SJCRH30 (cell line): Measurements from ENCODE around the gene KLK1. TPM values are rescaled to one million over a fixed set of nuclear protein-coding genes. Genes with fewer than 3 reads are reported as not detected.
A peak's percentile ranks its signal among the peaks of the same experiment; 100 is the strongest.
"Not testable (repeated sequence)": the region's sequence is repeated elsewhere in the genome, so short reads cannot be mapped to it uniquely, and the experiment has no call there.

Source experiments
- DNase-seq, 2 experiments: peaks; one replicate each; pipeline ENCODE4 v3.0.0-alpha.2; 2015 to 2020
- H3K27ac ChIP-seq: fragments of 250-450 bp; sonication (Bioruptor Pico); 2 replicates; pipeline ENCODE4 v1.5.1; 2020; ENCODE audit warnings: mild to moderate bottlenecking, moderate library complexity
- H3K27me3 ChIP-seq: fragments of 250-450 bp; sonication (Bioruptor Pico); 2 replicates; pipeline ENCODE4 v1.5.1; 2020; ENCODE audit warnings: mild to moderate bottlenecking, moderate library complexity
- H3K36me3 ChIP-seq: fragments of 250-450 bp; sonication (Bioruptor Pico); 2 replicates; pipeline ENCODE4 v1.5.1; 2020; ENCODE audit warnings: mild to moderate bottlenecking, moderate library complexity
- H3K4me1 ChIP-seq: fragments of 250-450 bp; sonication (Bioruptor Pico); 2 replicates; pipeline ENCODE4 v1.5.1; 2020; ENCODE audit warnings: mild to moderate bottlenecking, moderate library complexity
- H3K4me3 ChIP-seq: fragments of 250-450 bp; sonication (Bioruptor Pico); 2 replicates; pipeline ENCODE4 v1.5.1; 2020; ENCODE audit warnings: mild to moderate bottlenecking, moderate library complexity
- H3K9me3 ChIP-seq: fragments of 250-450 bp; sonication (Bioruptor Pico); replicated peaks from 2 replicates; pipeline ENCODE4 v1.5.1; 2020; ENCODE audit warnings: mild to moderate bottlenecking, moderate library complexity
- total RNA-seq: library from RNA; depleted of rRNA; stranded (reverse); fragments of >200 nt; shearing (Covaris generic); gene quantifications from 2 replicates; pipeline ENCODE4 v1.2.3, GENCODE V29; 2014

Gene KLK1
- total RNA-seq, 1 experiment from 2014 or later, result 0.18 TPM

GRCh38 chr19:50795664-50796073 is 27.9 kb downstream of the KLK1 start:
- no peaks in the 10 kb centered on the region for H3K27me3 ChIP-seq
- no peak overlapping the region for H3K4me3 ChIP-seq
- H3K27ac ChIP-seq, result no peak overlapping the region
- H3K4me1 ChIP-seq, result no peaks in the 10 kb centered on the region
- H3K36me3 ChIP-seq, result peaks cover 43% of the 10 kb centered on the region
- H3K9me3 ChIP-seq, result no peaks in the 10 kb centered on the region
- DNase-seq, result no peak

- DNase-seq, result peak; percentile 44 to 49
- Histone ChIP-seq H3K4me3 (no peak overlapping the region), H3K36me3 (peaks cover 40% of the 10 kb centered on the region), H3K27me3 (no peaks in the 10 kb centered on the region), H3K4me1 (no peaks in the 10 kb centered on the region), H3K27ac (no peak overlapping the region), H3K9me3 (no peaks in the 10 kb centered on the region)
These were observed 28.5 kb downstream of the KLK1 start for GRCh38 chr19:50794876-50795663.

- Histone ChIP-seq H3K27ac (no peak overlapping the region), H3K27me3 (no peaks in the 10 kb centered on the region), H3K4me1 (no peaks in the 10 kb centered on the region), H3K9me3 (no peaks in the 10 kb centered on the region), H3K4me3 (no peak overlapping the region), H3K36me3 (peaks cover 32% of the 10 kb centered on the region)
- peak in 1 of 2 experiments; percentile 49 for DNase-seq
These were observed 29.3 kb downstream of the KLK1 start for GRCh38 chr19:50794074-50794875.

GRCh38 chr19:50793558-50794065 is 30.0 kb downstream of the KLK1 start:
- no peak for DNase-seq
- H3K4me3 ChIP-seq, result no peak overlapping the region
- no peaks in the 10 kb centered on the region for H3K9me3 ChIP-seq
- no peaks in the 10 kb centered on the region for H3K27me3 ChIP-seq
- H3K27ac ChIP-seq, result no peak overlapping the region
- H3K36me3 ChIP-seq, result peaks cover 26% of the 10 kb centered on the region
- no peaks in the 10 kb centered on the region for H3K4me1 ChIP-seq

GRCh38 chr19:50792272-50793250 is 31.0 kb downstream of the KLK1 start:
- H3K4me3 ChIP-seq, result no peak overlapping the region
- H3K36me3 ChIP-seq, result peaks cover 15% of the 10 kb centered on the region
- H3K27ac ChIP-seq, result no peak overlapping the region
- no peaks in the 10 kb centered on the region for H3K4me1 ChIP-seq
- no peak for DNase-seq
- no peaks in the 10 kb centered on the region for H3K9me3 ChIP-seq
- no peaks in the 10 kb centered on the region for H3K27me3 ChIP-seq

GRCh38 chr19:50791594-50792271 is 31.9 kb downstream of the KLK1 start:
- DNase-seq, result peak in 1 of 2 experiments; percentile 40
- no peaks in the 10 kb centered on the region for H3K9me3 ChIP-seq
- no peaks in the 10 kb centered on the region for H3K27me3 ChIP-seq
- peaks cover 7% of the 10 kb centered on the region for H3K36me3 ChIP-seq
- no peak overlapping the region for H3K27ac ChIP-seq
- no peaks in the 10 kb centered on the region for H3K4me1 ChIP-seq
- H3K4me3 ChIP-seq, result no peak overlapping the region

- Histone ChIP-seq H3K9me3 (no peaks in the 10 kb centered on the region), H3K4me3 (no peak overlapping the region), H3K4me1 (no peaks in the 10 kb centered on the region), H3K36me3 (no peaks in the 10 kb centered on the region), H3K27ac (no peak overlapping the region), H3K27me3 (no peaks in the 10 kb centered on the region)
- DNase-seq, result no peak
These were observed 32.6 kb downstream of the KLK1 start for GRCh38 chr19:50790922-50791467.

- H3K9me3 ChIP-seq, result no peaks in the 10 kb centered on the region
- H3K4me3 ChIP-seq, result no peak within 1 kb of the TSS
- DNase-seq, result no peak
- H3K36me3 ChIP-seq, result no peaks in the 10 kb centered on the region
- no peaks in the 10 kb centered on the region for H3K27me3 ChIP-seq
- no peaks in the 10 kb centered on the region for H3K4me1 ChIP-seq
- H3K27ac ChIP-seq, result no peak within 1 kb of the TSS
These were observed 33.2 kb downstream of the KLK1 start, which contains the start of gene ACP4 for GRCh38 chr19:50790396-50790795. ACP4 (plus strand) TSS chr19:50790415; CDS start chr19:50790415, 0 bp downstream.

GRCh38 chr19:50785329-50785728 is 38.3 kb downstream of the KLK1 start:
- H3K9me3 ChIP-seq, result no peaks in the 10 kb centered on the region
- DNase-seq, result no peak
- H3K27ac ChIP-seq, result no peak overlapping the region
- no peak overlapping the region for H3K4me3 ChIP-seq
- H3K36me3 ChIP-seq, result no peaks in the 10 kb centered on the region
- H3K27me3 ChIP-seq, result no peaks in the 10 kb centered on the region
- peaks cover 3% of the 10 kb centered on the region for H3K4me1 ChIP-seq

GRCh38 chr19:50784710-50785109 is 38.9 kb downstream of the KLK1 start:
- Histone ChIP-seq H3K4me1 (peaks cover 3% of the 10 kb centered on the region), H3K27me3 (0 out of 2 replicates have a peak, but pooled peaks cover 4% of the 10 kb centered on the region), H3K36me3 (no peaks in the 10 kb centered on the region), H3K9me3 (no peaks in the 10 kb centered on the region), H3K27ac (no peak overlapping the region), H3K4me3 (no peak overlapping the region)
- no peak for DNase-seq

GRCh38 chr19:50783848-50784152 is 39.8 kb downstream of the KLK1 start:
- not testable (repeated sequence) for H3K27me3 ChIP-seq, H3K36me3 ChIP-seq, H3K4me3 ChIP-seq, H3K9me3 ChIP-seq, H3K27ac ChIP-seq, H3K4me1 ChIP-seq, DNase-seq

- H3K27me3 ChIP-seq, result peaks cover 22% of the 10 kb centered on the region
These were observed 42.7 kb downstream of the KLK1 start for GRCh38 chr19:50780753-50781435.

More at GRCh38 chr19:50780753-50781435, 42.7 kb downstream of the KLK1 start:
- peaks cover 3% of the 10 kb centered on the region for H3K4me1 ChIP-seq
- H3K36me3 ChIP-seq, result no peaks in the 10 kb centered on the region
- DNase-seq, result peak; percentile 67 to 74
- H3K9me3 ChIP-seq, result no peaks in the 10 kb centered on the region; the same call in 1 of the 2 replicates
- no peak overlapping the region for H3K27ac ChIP-seq
- H3K4me3 ChIP-seq, result no peak overlapping the region
